Fibroblast of lung (primary cell): Measurements from ENCODE around the gene LZTR1. TPM values are rescaled to one million over a fixed set of nuclear protein-coding genes. Genes with fewer than 3 reads are reported as not detected.

ENCODE experiments used
- DNase-seq, 2 donors: peaks; one replicate each; pipeline versions ENCODE4 v3.0.0 to v3.0.0-alpha.2; 2010; ENCODE audit warnings: low read depth in 2 of 2
- H2AFZ ChIP-seq: 2 replicates; pipeline ENCODE4 v1.5.1; 2012; ENCODE audit warnings: low read length, control low read depth, inconsistent platforms
- H3K27ac ChIP-seq: 2 replicates; pipeline ENCODE4 v1.5.1; 2011; ENCODE audit warnings: low read length, control low read depth; ENCODE audit not compliant: insufficient read depth
- H3K27me3 ChIP-seq: 2 replicates; pipeline ENCODE4 v1.5.1; 2011; ENCODE audit warnings: mild to moderate bottlenecking, low read length; ENCODE audit not compliant: control insufficient read depth, insufficient read depth
- H3K36me3 ChIP-seq: 2 replicates; pipeline ENCODE4 v1.5.1; 2011; ENCODE audit warnings: low read length; ENCODE audit not compliant: control insufficient read depth, insufficient read depth
- H3K4me1 ChIP-seq: 2 replicates; pipeline ENCODE4 v1.5.1; 2011; ENCODE audit warnings: low read length; ENCODE audit not compliant: control insufficient read depth, insufficient read depth; ENCODE audit errors: extremely low read depth
- H3K4me2 ChIP-seq: 2 replicates; pipeline ENCODE4 v1.5.1; 2011; ENCODE audit warnings: low read length, control low read depth; ENCODE audit not compliant: insufficient read depth; ENCODE audit errors: extremely low read depth
- H3K4me3 ChIP-seq, 4 experiments: fragments of 200-600 bp in 1 of 4; sonication (generic) in 1 of 4; replicated peaks in 1 of 4; 2 replicates each; pipeline ENCODE4 v1.5.1; 2011 to 2016; ENCODE audit warnings: low read length in 4 of 4, low read depth in 3 of 4, mild to moderate bottlenecking in 3 of 4, control low read depth in 2 of 4, inconsistent platforms in 1 of 4, mixed read lengths in 1 of 4; ENCODE audit not compliant: insufficient read depth in 1 of 4; ENCODE audit errors: control extremely low read depth in 1 of 4
- H3K79me2 ChIP-seq: 2 replicates; pipeline ENCODE4 v1.5.1; 2012; ENCODE audit warnings: mild to moderate bottlenecking, low read length, inconsistent platforms; ENCODE audit not compliant: control insufficient read depth, insufficient read depth
- H3K9ac ChIP-seq: 2 replicates; pipeline ENCODE4 v1.5.1; 2011; ENCODE audit warnings: mild to moderate bottlenecking, low read length, control low read depth; ENCODE audit not compliant: insufficient read depth
- H3K9me3 ChIP-seq: 2 replicates; pipeline ENCODE4 v1.5.1; 2012; ENCODE audit warnings: low read depth, low read length; ENCODE audit not compliant: control insufficient read depth, insufficient read depth
- H4K20me1 ChIP-seq: 2 replicates; pipeline ENCODE4 v1.5.1; 2011; ENCODE audit warnings: low read length; ENCODE audit not compliant: control insufficient read depth, insufficient read depth; ENCODE audit errors: extremely low read depth
- EZH2 ChIP-seq: IDR thresholded peaks from 2 replicates; pipeline ENCODE4 v1.5.1; 2012; ENCODE audit warnings: low read length, control low read depth, mild to moderate bottlenecking; ENCODE audit errors: missing control alignments
- polyA plus RNA-seq, 2 donors: library from polyadenylated mRNA; depleted of rRNA in 1 of 2; stranded (reverse) in 1 of 2; unstranded in 1 of 2; fragments of >200 nt; gene quantifications; 2 replicates each; pipeline ENCODE4 v1.2.1, GENCODE V29; 2011 to 2012; ENCODE audit warnings: missing spikeins in 1 of 2
- total RNA-seq: library from RNA; depleted of rRNA; stranded (reverse); fragments of >200 nt; gene quantifications from 2 replicates; pipeline ENCODE4 v1.2.1, GENCODE V29; 2014
- TF ChIP-seq, protein P1 (sequence below), 2 donors: IDR thresholded peaks in 1 of 2; conservative IDR thresholded peaks in 1 of 2; 1 replicate in 1 of 2; 2 replicates in 1 of 2; pipeline ENCODE4 v1.5.1; 2011 to 2012; ENCODE audit warnings: low read length in 2 of 2, control low read depth in 1 of 2, inconsistent platforms in 1 of 2, low read depth in 1 of 2, mild to moderate bottlenecking in 1 of 2

The LZTR1 gene
- total and polyA plus RNA-seq, 2 donors (not counting 1 experiment from before 2014, with no cell fraction given): 27.4 to 75.8 TPM

- Histone ChIP-seq H3K9me3 (no peaks in the 10 kb centered on the region), H3K27me3 (no peaks in the 10 kb centered on the region), H3K79me2 (peaks cover 31% of the 10 kb centered on the region), H3K9ac (no peak overlapping the region), H3K36me3 (peaks cover 13% of the 10 kb centered on the region), H2AFZ (no peak overlapping the region), H3K4me3 (no peak overlapping the region), H3K4me2 (no peak overlapping the region), H3K27ac (no peak overlapping the region), H4K20me1 (no peaks in the 10 kb centered on the region), H3K4me1 (no peaks in the 10 kb centered on the region)
- DNase-seq: no peak
- TF ChIP-seq, protein P1, sequence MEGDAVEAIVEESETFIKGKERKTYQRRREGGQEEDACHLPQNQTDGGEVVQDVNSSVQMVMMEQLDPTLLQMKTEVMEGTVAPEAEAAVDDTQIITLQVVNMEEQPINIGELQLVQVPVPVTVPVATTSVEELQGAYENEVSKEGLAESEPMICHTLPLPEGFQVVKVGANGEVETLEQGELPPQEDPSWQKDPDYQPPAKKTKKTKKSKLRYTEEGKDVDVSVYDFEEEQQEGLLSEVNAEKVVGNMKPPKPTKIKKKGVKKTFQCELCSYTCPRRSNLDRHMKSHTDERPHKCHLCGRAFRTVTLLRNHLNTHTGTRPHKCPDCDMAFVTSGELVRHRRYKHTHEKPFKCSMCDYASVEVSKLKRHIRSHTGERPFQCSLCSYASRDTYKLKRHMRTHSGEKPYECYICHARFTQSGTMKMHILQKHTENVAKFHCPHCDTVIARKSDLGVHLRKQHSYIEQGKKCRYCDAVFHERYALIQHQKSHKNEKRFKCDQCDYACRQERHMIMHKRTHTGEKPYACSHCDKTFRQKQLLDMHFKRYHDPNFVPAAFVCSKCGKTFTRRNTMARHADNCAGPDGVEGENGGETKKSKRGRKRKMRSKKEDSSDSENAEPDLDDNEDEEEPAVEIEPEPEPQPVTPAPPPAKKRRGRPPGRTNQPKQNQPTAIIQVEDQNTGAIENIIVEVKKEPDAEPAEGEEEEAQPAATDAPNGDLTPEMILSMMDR (conservative IDR thresholded peaks at IDR 0.05 in 1 of 2, IDR thresholded peaks at IDR 0.05 in 1 of 2; ENCODE audit: low read depth in 1 of 2, low read length in 2 of 2): no peak
- TF ChIP-seq EZH2: no peak
Measured at GRCh38 chr22:20951932-20952380, 30.1 kb upstream of the LZTR1 start.

DNA sequence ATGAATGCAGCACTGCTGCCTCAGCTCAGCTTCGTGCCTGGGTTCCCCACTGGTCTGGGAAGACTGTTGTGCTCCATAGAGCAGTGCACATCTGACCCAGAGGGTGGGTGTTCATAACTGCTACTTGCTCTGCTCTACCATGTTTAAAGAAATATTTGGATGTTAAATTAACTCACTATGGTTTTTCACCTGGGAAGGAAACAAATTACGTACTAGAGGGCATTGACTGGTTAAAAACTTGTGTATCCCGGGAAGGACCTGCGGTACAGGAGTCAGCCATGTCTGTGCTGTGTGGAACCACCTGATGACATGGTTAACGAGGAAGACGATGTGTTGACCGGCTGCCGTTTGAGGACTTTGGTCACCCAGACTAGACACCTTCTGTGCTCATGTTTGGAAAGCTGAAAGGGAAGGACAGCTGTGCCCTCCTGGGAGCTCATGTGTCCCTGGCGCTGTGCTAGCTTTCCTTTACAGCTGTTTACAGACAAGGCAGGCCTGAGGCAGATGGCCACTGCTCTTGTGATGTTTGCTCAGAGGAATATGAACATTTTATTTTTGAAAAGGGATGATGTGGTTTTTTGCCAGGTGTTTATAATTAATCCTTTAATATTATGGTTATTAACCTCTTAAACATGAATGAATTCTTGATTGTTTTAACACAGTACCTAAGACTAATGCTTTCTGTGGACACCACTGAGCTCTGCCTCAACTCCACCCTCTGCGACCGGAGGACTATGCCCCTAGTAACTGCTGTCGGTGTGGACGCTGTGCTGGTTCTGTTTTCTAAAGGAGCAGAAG, 29.4 kb upstream of the LZTR1 start:
- Histone ChIP-seq H3K4me1 (no peaks in the 10 kb centered on the region), H3K27me3 (no peaks in the 10 kb centered on the region), H3K4me3 (no peak overlapping the region), H3K4me2 (no peak overlapping the region), H3K9ac (no peak overlapping the region), H2AFZ (no peak overlapping the region), H3K9me3 (no peaks in the 10 kb centered on the region), H3K27ac (no peak overlapping the region), H3K79me2 (peaks cover 24% of the 10 kb centered on the region), H4K20me1 (no peaks in the 10 kb centered on the region), H3K36me3 (peaks cover 13% of the 10 kb centered on the region)
- TF ChIP-seq, protein P1 (conservative IDR thresholded peaks at IDR 0.05 in 1 of 2, IDR thresholded peaks at IDR 0.05 in 1 of 2; ENCODE audit: low read depth in 1 of 2, low read length in 2 of 2): no peak
- TF ChIP-seq EZH2: no peak
- no peak for DNase-seq

GRCh38 chr22:20953342-20953608, 28.8 kb upstream of the LZTR1 start:
- H3K27ac ChIP-seq: no peak overlapping the region
- no peaks in the 10 kb centered on the region for H4K20me1 ChIP-seq
- no peak overlapping the region for H3K4me2 ChIP-seq
- H3K9me3 ChIP-seq: no peaks in the 10 kb centered on the region
- DNase-seq: no peak
- peaks cover 13% of the 10 kb centered on the region for H3K36me3 ChIP-seq
- H2AFZ ChIP-seq: no peak overlapping the region
- H3K4me1 ChIP-seq: no peaks in the 10 kb centered on the region
- H3K79me2 ChIP-seq: peaks cover 19% of the 10 kb centered on the region
- no peak overlapping the region for H3K9ac ChIP-seq
- H3K4me3 ChIP-seq: no peak overlapping the region
- H3K27me3 ChIP-seq: no peaks in the 10 kb centered on the region
- TF ChIP-seq, protein P1 (conservative IDR thresholded peaks at IDR 0.05 in 1 of 2, IDR thresholded peaks at IDR 0.05 in 1 of 2; ENCODE audit: low read depth in 1 of 2, low read length in 2 of 2): no peak
